WTC11 (cell line): ENCODE measurements around the gene RAB43. TPM values are rescaled to one million over a fixed set of nuclear protein-coding genes. Genes with fewer than 3 reads are reported as not detected.

ENCODE experiments used
- ATAC-seq: fragments of 200-7000 bp; cut with Tn5 transposase; 2 replicates; pipeline ENCODE4 v1.10.0; 2021; ENCODE audit warnings: mild to moderate bottlenecking, moderate library complexity
- CTCF ChIA-PET: fragments of 300-600 bp; sonication (Branson Sonifier 250); formaldehyde crosslinking; loops from one replicate; lab custom pipeline; 2021; ENCODE audit warnings: antibody characterized with exemption; lab: Charles Lee
- POLR2A ChIA-PET: fragments of 350-600 bp; sonication (Branson Sonifier 250); formaldehyde crosslinking; loops from one replicate; lab custom pipeline; 2021; ENCODE audit warnings: antibody characterized with exemption; lab: Charles Lee
- DNase-seq: peaks from one replicate; pipeline ENCODE4 v3.0.0; 2021; ENCODE audit warnings: low spot score
- H3K27ac Mint-ChIP-seq: 2 replicates; pipeline ENCODE4 v1.8.0; 2021; ENCODE audit warnings: mixed read lengths
- H3K27me3 Mint-ChIP-seq: 2 replicates; pipeline ENCODE4 v1.8.0; 2021; ENCODE audit warnings: low read depth, mild to moderate bottlenecking, moderate library complexity, mixed read lengths
- H3K36me3 Mint-ChIP-seq: 2 replicates; pipeline ENCODE4 v1.8.0; 2021; ENCODE audit warnings: mixed read lengths
- H3K4me1 Mint-ChIP-seq: 2 replicates; pipeline ENCODE4 v1.8.0; 2022; ENCODE audit warnings: mixed read lengths
- H3K4me3 Mint-ChIP-seq: 2 replicates; pipeline ENCODE4 v1.8.0; 2021; ENCODE audit warnings: mild to moderate bottlenecking, moderate library complexity, mixed read lengths
- H3K9me3 Mint-ChIP-seq: 2 replicates; pipeline ENCODE4 v1.8.0; 2021; ENCODE audit warnings: mixed read lengths
- ATF2 ChIP-seq: sonication (generic); formaldehyde crosslinking; IDR thresholded peaks from 2 replicates; pipeline ENCODE4 v1.8.1; 2022; ENCODE audit warnings: low read depth, missing genetic modification reagents, borderline replicate concordance
- ATF6 ChIP-seq: sonication (generic); formaldehyde crosslinking; IDR thresholded peaks from 2 replicates; pipeline ENCODE4 v1.8.1; 2023; ENCODE audit warnings: mild to moderate bottlenecking, missing genetic modification reagents
- CREB1 ChIP-seq: sonication (generic); formaldehyde crosslinking; IDR thresholded peaks from 2 replicates; pipeline ENCODE4 v1.8.0; 2023; ENCODE audit warnings: mild to moderate bottlenecking, missing genetic modification reagents
- EMX1 ChIP-seq: fragments of 250-450 bp; sonication (Bioruptor Pico); IDR thresholded peaks from 2 replicates; pipeline ENCODE4 v1.8.0; 2021; ENCODE audit warnings: mild to moderate bottlenecking
- ESRRA ChIP-seq: sonication (generic); formaldehyde crosslinking; IDR thresholded peaks from 2 replicates; pipeline ENCODE4 v1.8.1; 2022; ENCODE audit warnings: mild to moderate bottlenecking, missing genetic modification reagents, borderline replicate concordance
- FOXK1 ChIP-seq: sonication (generic); formaldehyde crosslinking; IDR thresholded peaks from 2 replicates; pipeline ENCODE4 v1.8.0; 2022; ENCODE audit warnings: mild to moderate bottlenecking, moderate library complexity, missing genetic modification reagents
- JAZF1 ChIP-seq: fragments of 250-450 bp; sonication (Bioruptor Pico); IDR thresholded peaks from 2 replicates; pipeline ENCODE4 v1.9.0; 2021; ENCODE audit warnings: moderate library complexity, mild to moderate bottlenecking, inconsistent platforms
- JUN ChIP-seq: sonication (generic); formaldehyde crosslinking; IDR thresholded peaks from 2 replicates; pipeline ENCODE4 v1.8.0; 2023; ENCODE audit warnings: mild to moderate bottlenecking, missing genetic modification reagents
- NFATC4 ChIP-seq: fragments of 250-450 bp; sonication (Bioruptor Pico); IDR thresholded peaks from 2 replicates; pipeline ENCODE4 v1.9.0; 2021; ENCODE audit warnings: mild to moderate bottlenecking
- NFYB ChIP-seq: sonication (generic); formaldehyde crosslinking; conservative IDR thresholded peaks from 2 replicates; pipeline ENCODE4 v1.8.0; 2022; ENCODE audit warnings: low read depth, missing genetic modification reagents
- PRRX2 ChIP-seq: fragments of 250-450 bp; sonication (Bioruptor Pico); IDR thresholded peaks from 2 replicates; pipeline ENCODE4 v1.8.0; 2021; ENCODE audit warnings: mild to moderate bottlenecking
- ZBTB21 ChIP-seq: sonication (generic); formaldehyde crosslinking; IDR thresholded peaks from 2 replicates; pipeline ENCODE4 v1.8.1; 2023; ENCODE audit warnings: mild to moderate bottlenecking, missing genetic modification reagents, borderline replicate concordance
- ZBTB43 ChIP-seq: sonication (generic); formaldehyde crosslinking; IDR thresholded peaks from 2 replicates; pipeline ENCODE4 v1.8.1; 2023; ENCODE audit warnings: mild to moderate bottlenecking, missing genetic modification reagents
- ZNF121 ChIP-seq: sonication (generic); formaldehyde crosslinking; IDR thresholded peaks from 2 replicates; pipeline ENCODE4 v1.8.0; 2023; ENCODE audit warnings: missing genetic modification reagents
- total RNA-seq: library from RNA; stranded (reverse); gene quantifications from 3 replicates; pipeline ENCODE4 v1.2.3, GENCODE V29; 2021
- TF ChIP-seq, protein P1 (sequence below): fragments of 250-450 bp; sonication (Bioruptor Pico); IDR thresholded peaks from 2 replicates; pipeline ENCODE4 v1.9.0; 2021; ENCODE audit warnings: mild to moderate bottlenecking, borderline replicate concordance
- TF ChIP-seq, protein P2 (sequence below): fragments of 250-450 bp; sonication (Bioruptor Pico); IDR thresholded peaks from 2 replicates; pipeline ENCODE4 v1.9.0; 2021; ENCODE audit warnings: moderate library complexity, mild to moderate bottlenecking, inconsistent platforms, borderline replicate concordance
- TF ChIP-seq, protein P3 (sequence below): sonication (generic); formaldehyde crosslinking; IDR thresholded peaks from 2 replicates; pipeline ENCODE4 v1.8.1; 2023; ENCODE audit warnings: mild to moderate bottlenecking, missing genetic modification reagents, moderate library complexity
- TF ChIP-seq, protein P4 (sequence below): sonication (generic); formaldehyde crosslinking; IDR thresholded peaks from 2 replicates; pipeline ENCODE4 v1.8.1; 2022; ENCODE audit warnings: mild to moderate bottlenecking, moderate library complexity, missing genetic modification reagents
- TF ChIP-seq, protein P5 (sequence below): fragments of 250-450 bp; sonication (Bioruptor Pico); conservative IDR thresholded peaks from 2 replicates; pipeline ENCODE4 v1.9.0; 2021; ENCODE audit warnings: mild to moderate bottlenecking
- TF ChIP-seq, protein P6 (sequence below): sonication (generic); formaldehyde crosslinking; IDR thresholded peaks from 2 replicates; pipeline ENCODE4 v1.8.1; 2022; ENCODE audit warnings: low read depth, mild to moderate bottlenecking, moderate library complexity, missing genetic modification reagents, borderline replicate concordance

The RAB43 gene
- total RNA-seq, 1 experiment from 2014 or later: 34.5 TPM

DNA sequence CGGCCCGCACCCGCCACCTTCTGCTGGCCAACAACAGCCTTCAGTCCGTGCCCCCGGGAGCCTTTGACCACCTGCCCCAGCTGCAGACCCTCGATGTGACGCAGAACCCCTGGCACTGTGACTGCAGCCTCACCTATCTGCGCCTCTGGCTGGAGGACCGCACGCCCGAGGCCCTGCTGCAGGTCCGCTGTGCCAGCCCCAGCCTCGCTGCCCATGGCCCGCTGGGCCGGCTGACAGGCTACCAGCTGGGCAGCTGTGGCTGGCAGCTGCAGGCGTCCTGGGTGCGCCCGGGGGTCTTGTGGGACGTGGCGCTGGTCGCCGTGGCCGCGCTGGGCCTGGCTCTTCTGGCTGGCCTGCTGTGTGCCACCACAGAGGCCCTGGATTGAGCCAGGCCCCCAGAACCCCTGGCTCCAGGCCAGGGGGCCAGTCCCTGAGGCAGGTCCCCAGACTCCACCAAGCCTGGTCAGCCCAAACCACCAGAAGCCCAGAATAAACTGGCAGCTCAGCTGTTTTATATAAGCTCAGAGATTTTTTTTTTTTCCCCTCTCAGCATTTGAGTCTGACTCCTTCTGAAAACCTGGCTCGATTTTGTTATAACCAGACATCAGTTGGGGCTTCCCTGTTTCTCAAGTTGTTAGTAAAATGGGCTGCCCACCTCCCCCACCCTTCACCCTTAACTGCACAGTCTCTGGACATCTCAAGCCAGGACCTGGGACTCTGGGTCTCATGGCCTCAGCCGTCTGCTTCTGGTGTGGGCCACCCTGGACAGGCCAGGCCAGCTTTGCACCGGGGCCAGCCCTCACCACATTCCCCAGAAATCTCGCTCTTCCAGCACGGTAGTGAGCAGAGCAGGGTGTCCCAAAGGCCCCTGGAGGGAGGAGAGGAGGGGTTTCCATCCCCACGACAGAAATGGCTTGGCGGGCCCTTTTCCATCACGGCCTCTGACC lies 59.4 kb downstream of the RAB43 start:
- no peak for DNase-seq
- no peaks in the 10 kb centered on the region for H3K4me1 Mint-ChIP-seq
- POLR2A ChIA-PET: no interaction called here
- no peak overlapping the region for H3K4me3 Mint-ChIP-seq
- no peak overlapping the region for H3K27ac Mint-ChIP-seq
- CTCF ChIA-PET: interaction anchor here (0.7 to 1.7 kb wide), 2 partner anchors 9 to 254 kb away, joined by 3 to 6 read pairs; a partner anchor contains a TSS
- no peak for ATAC-seq
- TF ChIP-seq, protein P1, sequence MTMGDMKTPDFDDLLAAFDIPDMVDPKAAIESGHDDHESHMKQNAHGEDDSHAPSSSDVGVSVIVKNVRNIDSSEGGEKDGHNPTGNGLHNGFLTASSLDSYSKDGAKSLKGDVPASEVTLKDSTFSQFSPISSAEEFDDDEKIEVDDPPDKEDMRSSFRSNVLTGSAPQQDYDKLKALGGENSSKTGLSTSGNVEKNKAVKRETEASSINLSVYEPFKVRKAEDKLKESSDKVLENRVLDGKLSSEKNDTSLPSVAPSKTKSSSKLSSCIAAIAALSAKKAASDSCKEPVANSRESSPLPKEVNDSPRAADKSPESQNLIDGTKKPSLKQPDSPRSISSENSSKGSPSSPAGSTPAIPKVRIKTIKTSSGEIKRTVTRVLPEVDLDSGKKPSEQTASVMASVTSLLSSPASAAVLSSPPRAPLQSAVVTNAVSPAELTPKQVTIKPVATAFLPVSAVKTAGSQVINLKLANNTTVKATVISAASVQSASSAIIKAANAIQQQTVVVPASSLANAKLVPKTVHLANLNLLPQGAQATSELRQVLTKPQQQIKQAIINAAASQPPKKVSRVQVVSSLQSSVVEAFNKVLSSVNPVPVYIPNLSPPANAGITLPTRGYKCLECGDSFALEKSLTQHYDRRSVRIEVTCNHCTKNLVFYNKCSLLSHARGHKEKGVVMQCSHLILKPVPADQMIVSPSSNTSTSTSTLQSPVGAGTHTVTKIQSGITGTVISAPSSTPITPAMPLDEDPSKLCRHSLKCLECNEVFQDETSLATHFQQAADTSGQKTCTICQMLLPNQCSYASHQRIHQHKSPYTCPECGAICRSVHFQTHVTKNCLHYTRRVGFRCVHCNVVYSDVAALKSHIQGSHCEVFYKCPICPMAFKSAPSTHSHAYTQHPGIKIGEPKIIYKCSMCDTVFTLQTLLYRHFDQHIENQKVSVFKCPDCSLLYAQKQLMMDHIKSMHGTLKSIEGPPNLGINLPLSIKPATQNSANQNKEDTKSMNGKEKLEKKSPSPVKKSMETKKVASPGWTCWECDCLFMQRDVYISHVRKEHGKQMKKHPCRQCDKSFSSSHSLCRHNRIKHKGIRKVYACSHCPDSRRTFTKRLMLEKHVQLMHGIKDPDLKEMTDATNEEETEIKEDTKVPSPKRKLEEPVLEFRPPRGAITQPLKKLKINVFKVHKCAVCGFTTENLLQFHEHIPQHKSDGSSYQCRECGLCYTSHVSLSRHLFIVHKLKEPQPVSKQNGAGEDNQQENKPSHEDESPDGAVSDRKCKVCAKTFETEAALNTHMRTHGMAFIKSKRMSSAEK (CRISPR knock-in tag): no peak
- no peak for TF ChIP-seq NFYB
- TF ChIP-seq ZNF121 (CRISPR knock-in tag): no peak
- TF ChIP-seq ESRRA (CRISPR knock-in tag): no peak
- no peak for TF ChIP-seq NFATC4 (CRISPR knock-in tag)
- TF ChIP-seq JAZF1 (CRISPR knock-in tag): no peak
- TF ChIP-seq, protein P2, sequence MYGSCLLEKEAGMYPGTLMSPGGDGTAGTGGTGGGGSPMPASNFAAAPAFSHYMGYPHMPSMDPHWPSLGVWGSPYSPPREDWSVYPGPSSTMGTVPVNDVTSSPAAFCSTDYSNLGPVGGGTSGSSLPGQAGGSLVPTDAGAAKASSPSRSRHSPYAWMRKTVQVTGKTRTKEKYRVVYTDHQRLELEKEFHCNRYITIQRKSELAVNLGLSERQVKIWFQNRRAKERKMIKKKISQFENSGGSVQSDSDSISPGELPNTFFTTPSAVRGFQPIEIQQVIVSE (CRISPR knock-in tag): no peak
- TF ChIP-seq ZBTB21 (CRISPR knock-in tag): no peak
- TF ChIP-seq ATF2 (CRISPR knock-in tag): no peak
- no peak for TF ChIP-seq PRRX2
- TF ChIP-seq EMX1 (CRISPR knock-in tag): no peak
- no peak for TF ChIP-seq CREB1 (CRISPR knock-in tag)
- TF ChIP-seq ATF6 (CRISPR knock-in tag): no peak
- TF ChIP-seq, protein P3, sequence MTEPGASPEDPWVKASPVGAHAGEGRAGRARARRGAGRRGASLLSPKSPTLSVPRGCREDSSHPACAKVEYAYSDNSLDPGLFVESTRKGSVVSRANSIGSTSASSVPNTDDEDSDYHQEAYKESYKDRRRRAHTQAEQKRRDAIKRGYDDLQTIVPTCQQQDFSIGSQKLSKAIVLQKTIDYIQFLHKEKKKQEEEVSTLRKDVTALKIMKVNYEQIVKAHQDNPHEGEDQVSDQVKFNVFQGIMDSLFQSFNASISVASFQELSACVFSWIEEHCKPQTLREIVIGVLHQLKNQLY: no peak
- TF ChIP-seq JUN (CRISPR knock-in tag): no peak
- TF ChIP-seq FOXK1 (CRISPR knock-in tag): no peak
- TF ChIP-seq, protein P4, sequence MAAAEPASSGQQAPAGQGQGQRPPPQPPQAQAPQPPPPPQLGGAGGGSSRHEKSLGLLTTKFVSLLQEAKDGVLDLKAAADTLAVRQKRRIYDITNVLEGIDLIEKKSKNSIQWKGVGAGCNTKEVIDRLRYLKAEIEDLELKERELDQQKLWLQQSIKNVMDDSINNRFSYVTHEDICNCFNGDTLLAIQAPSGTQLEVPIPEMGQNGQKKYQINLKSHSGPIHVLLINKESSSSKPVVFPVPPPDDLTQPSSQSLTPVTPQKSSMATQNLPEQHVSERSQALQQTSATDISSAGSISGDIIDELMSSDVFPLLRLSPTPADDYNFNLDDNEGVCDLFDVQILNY: no peak
- TF ChIP-seq, protein P5, sequence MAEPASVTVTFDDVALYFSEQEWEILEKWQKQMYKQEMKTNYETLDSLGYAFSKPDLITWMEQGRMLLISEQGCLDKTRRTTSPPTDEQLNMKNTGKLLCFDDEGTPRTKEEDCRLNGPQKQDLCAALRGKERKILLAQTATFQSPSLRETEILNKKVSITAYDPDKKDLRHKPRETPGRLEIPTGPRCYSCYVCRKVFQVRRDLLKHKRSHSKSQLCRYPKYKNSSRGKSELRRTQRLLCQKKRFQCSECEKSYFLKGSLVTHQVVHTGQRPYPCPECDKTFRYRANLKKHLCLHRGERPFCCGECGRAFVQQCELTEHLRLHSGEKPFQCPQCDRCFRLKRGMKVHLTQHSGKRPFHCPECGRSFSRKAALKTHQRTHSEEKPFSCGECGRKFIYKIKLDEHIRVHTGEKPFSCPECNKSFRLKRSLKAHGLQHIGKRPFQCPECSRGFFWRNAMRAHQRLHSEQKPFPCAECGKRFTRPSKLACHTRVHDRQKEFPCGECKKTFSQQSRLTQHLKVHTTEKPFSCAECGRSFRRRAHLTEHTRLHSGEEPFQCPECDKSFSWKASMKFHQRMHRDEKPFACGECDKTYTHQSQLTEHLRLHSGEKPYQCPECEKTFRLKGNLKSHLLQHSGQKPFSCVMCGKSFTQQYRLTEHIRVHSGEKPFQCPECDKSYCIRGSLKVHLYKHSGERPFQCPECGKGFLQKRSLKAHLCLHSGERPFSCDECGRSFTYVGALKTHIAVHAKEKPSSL (CRISPR knock-in tag): no peak
- TF ChIP-seq, protein P6, sequence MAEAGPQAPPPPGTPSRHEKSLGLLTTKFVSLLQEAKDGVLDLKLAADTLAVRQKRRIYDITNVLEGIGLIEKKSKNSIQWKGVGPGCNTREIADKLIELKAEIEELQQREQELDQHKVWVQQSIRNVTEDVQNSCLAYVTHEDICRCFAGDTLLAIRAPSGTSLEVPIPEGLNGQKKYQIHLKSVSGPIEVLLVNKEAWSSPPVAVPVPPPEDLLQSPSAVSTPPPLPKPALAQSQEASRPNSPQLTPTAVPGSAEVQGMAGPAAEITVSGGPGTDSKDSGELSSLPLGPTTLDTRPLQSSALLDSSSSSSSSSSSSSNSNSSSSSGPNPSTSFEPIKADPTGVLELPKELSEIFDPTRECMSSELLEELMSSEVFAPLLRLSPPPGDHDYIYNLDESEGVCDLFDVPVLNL (CRISPR knock-in tag): no peak
- TF ChIP-seq ZBTB43 (CRISPR knock-in tag): no peak
- H3K9me3 Mint-ChIP-seq: no peaks in the 10 kb centered on the region
- H3K36me3 Mint-ChIP-seq: no peaks in the 10 kb centered on the region
- H3K27me3 Mint-ChIP-seq: peaks cover 2% of the 10 kb centered on the region; the same call in 1 of the 2 replicates
